B cell (primary cell): ENCODE measurements around the gene RBM26. TPM values are rescaled to one million over a fixed set of nuclear protein-coding genes. Genes with fewer than 3 reads are reported as not detected.

Experiments used
- ATAC-seq: fragments of 200-7000 bp; cut with Tn5 transposase; one replicate; pipeline ENCODE4 v1.10.0; 2021; ENCODE audit warnings: low read depth, mild to moderate bottlenecking, moderate number of reproducible peaks, moderate library complexity
- CTCF ChIA-PET: fragments of 350-600 bp; sonication (Branson Sonifier 250); formaldehyde crosslinking; loops from one replicate; lab custom pipeline; 2021; ENCODE audit warnings: antibody characterized with exemption, inconsistent platforms; lab: Charles Lee
- POLR2A ChIA-PET: fragments of 350-600 bp; sonication (Branson Sonifier 250); formaldehyde crosslinking; loops from one replicate; lab custom pipeline; 2021; ENCODE audit warnings: antibody characterized with exemption; lab: Charles Lee
- DNase-seq: peaks from one replicate; pipeline ENCODE4 v3.0.0; 2013
- H2AFZ ChIP-seq: 2 replicates; pipeline ENCODE4 v1.6.1; 2012; ENCODE audit warnings: mild to moderate bottlenecking, low read depth, low read length; ENCODE audit not compliant: insufficient read depth, poor library complexity, severe bottlenecking
- H3K27ac ChIP-seq, 2 donors: 1 replicate in 1 of 2; 2 replicates in 1 of 2; pipeline ENCODE4 v1.5.1; 2012 to 2013; ENCODE audit warnings: low read length in 2 of 2, mild to moderate bottlenecking in 2 of 2, moderate library complexity in 1 of 2
- H3K27me3 ChIP-seq, 4 experiments: fragments of 200-600 bp in 1 of 4; sonication (generic) in 1 of 4; replicated peaks in 1 of 4; 1 replicate in 2 of 4; 2 replicates in 2 of 4; pipeline versions ENCODE4 v1.6.1 to v1.7.0; 2013 to 2016; ENCODE audit warnings: low read length in 3 of 4, mild to moderate bottlenecking in 2 of 4, mixed read lengths in 1 of 4, moderate library complexity in 1 of 4; ENCODE audit not compliant: insufficient read depth in 4 of 4, control insufficient read depth in 3 of 4; ENCODE audit errors: control extremely low read depth in 1 of 4
- H3K36me3 ChIP-seq, 2 experiments: replicated peaks in 1 of 2; 1 replicate in 1 of 2; 2 replicates in 1 of 2; pipeline versions ENCODE4 v1.6.1 to v1.7.1; 2013; ENCODE audit warnings: low read length in 1 of 2; ENCODE audit not compliant: insufficient read depth in 2 of 2, control insufficient read depth in 1 of 2; ENCODE audit errors: control extremely low read depth in 1 of 2, extremely low read depth in 1 of 2
- H3K4me1 ChIP-seq, 2 donors: fragments of 200-600 bp in 1 of 2; sonication (generic) in 1 of 2; 1 replicate in 1 of 2; 2 replicates in 1 of 2; pipeline versions ENCODE4 v1.5.1 to v1.6.1; 2013 to 2017; ENCODE audit warnings: low read length in 2 of 2; ENCODE audit not compliant: control insufficient read depth in 2 of 2, insufficient read depth in 2 of 2
- H3K4me2 ChIP-seq: replicated peaks from 2 replicates; pipeline ENCODE3; 2012; ENCODE audit warnings: mild to moderate bottlenecking, low read depth, low read length; ENCODE audit not compliant: poor library complexity, severe bottlenecking
- H3K4me3 ChIP-seq, 5 experiments: fragments of 200-600 bp in 1 of 5; sonication (generic) in 1 of 5; 1 replicate in 3 of 5; 2 replicates in 2 of 5; pipeline versions ENCODE4 v1.5.1 to v1.7.0; 2011 to 2016; ENCODE audit warnings: low read length in 4 of 5, mild to moderate bottlenecking in 4 of 5, low read depth in 2 of 5, control low read depth in 1 of 5, moderate library complexity in 1 of 5; ENCODE audit not compliant: insufficient read depth in 1 of 5; ENCODE audit errors: control extremely low read depth in 1 of 5, extremely low read depth in 1 of 5
- H3K79me2 ChIP-seq: fragments of 200-600 bp; sonication (generic); one replicate; pipeline ENCODE4 v1.6.0; 2016; ENCODE audit warnings: low read length; ENCODE audit not compliant: control insufficient read depth, insufficient read depth
- H3K9ac ChIP-seq: fragments of 200-600 bp; sonication (generic); 2 replicates; pipeline ENCODE4 v1.6.1; 2017; ENCODE audit warnings: mild to moderate bottlenecking, low read length, moderate library complexity
- H3K9me3 ChIP-seq, 3 donors: one replicate each; pipeline versions ENCODE4 v1.6.1 to v1.7.1; 2013; ENCODE audit warnings: low read length in 2 of 3; ENCODE audit not compliant: control insufficient read depth in 2 of 3, insufficient read depth in 1 of 3; ENCODE audit errors: control extremely low read depth in 1 of 3
- H4K20me1 ChIP-seq: 2 replicates; pipeline ENCODE4 v1.6.0; 2012; ENCODE audit warnings: mild to moderate bottlenecking, low read length; ENCODE audit not compliant: insufficient read depth, control insufficient read depth, poor library complexity, severe bottlenecking
- H3K27ac Mint-ChIP-seq: one replicate; pipeline ENCODE4 v1.8.0; 2021; ENCODE audit warnings: mixed read lengths
- H3K27me3 Mint-ChIP-seq: one replicate; pipeline ENCODE4 v1.8.0; 2021; ENCODE audit warnings: mixed read lengths
- H3K4me1 Mint-ChIP-seq: one replicate; pipeline ENCODE4 v1.8.0; 2021; ENCODE audit warnings: mixed read lengths
- H3K4me3 Mint-ChIP-seq: one replicate; pipeline ENCODE4 v1.8.0; 2021; ENCODE audit warnings: mixed read lengths
- H3K9me3 Mint-ChIP-seq: one replicate; pipeline ENCODE4 v1.8.0; 2022; ENCODE audit warnings: mixed read lengths; ENCODE audit not compliant: insufficient read depth
- CTCF ChIP-seq: fragments of 200-600 bp; IDR thresholded peaks from one replicate; pipeline ENCODE4 v1.8.0; 2022; ENCODE audit warnings: antibody characterized with exemption, mild to moderate bottlenecking
- EZH2 ChIP-seq: IDR thresholded peaks from 2 replicates; pipeline ENCODE4 v1.6.1; 2012; ENCODE audit warnings: borderline replicate concordance, low read depth, mild to moderate bottlenecking, moderate library complexity, low read length; ENCODE audit not compliant: insufficient read depth, poor library complexity, severe bottlenecking
- WGBS: methylation state at CpG from one replicate; pipeline ENCODE4 v1.1.5; 2013; ENCODE audit warnings: missing lambda C conversion rate; ENCODE audit not compliant: insufficient coverage; 5-methylcytosine and 5-hydroxymethylcytosine counted together
- intact Hi-C: fragments of 100-400 bp; cut with micrococcal nuclease; formaldehyde crosslinking; loops from one replicate; pipeline ENCODE4 v1.10.0; 2022
- polyA plus RNA-seq: library from polyadenylated mRNA; depleted of rRNA; stranded (reverse); fragments of >200 nt; gene quantifications from 2 replicates; pipeline ENCODE4 v1.2.3, GENCODE V29; 2012
- total RNA-seq, 2 donors: library from RNA; stranded (reverse); fragments of 120-200 nt in 1 of 2; gene quantifications; 1 replicate in 1 of 2; 2 replicates in 1 of 2; pipeline versions ENCODE4 v1.2.3 to v1.2.4, GENCODE V29; 2013 to 2022

Gene RBM26
- total and polyA plus RNA-seq, 2 donors (not counting 1 experiment from before 2014, with no cell fraction given): 34.5 to 159 TPM

GRCh38 chr13:79406597-79406908, 498 bp upstream of the RBM26 start:
- Mint-ChIP-seq H3K4me1 (peaks cover 21% of the 10 kb centered on the region), H3K9me3 (no peaks in the 10 kb centered on the region), H3K27ac (peak overlapping the region; percentile 98), H3K4me3 (no peak overlapping the region), H3K27me3 (no peaks in the 10 kb centered on the region)
- no peaks in the 10 kb centered on the region for H4K20me1 ChIP-seq
- peaks cover 61% of the 10 kb centered on the region for H3K79me2 ChIP-seq
- peak overlapping the region; percentile 96 for H2AFZ ChIP-seq
- peak overlapping the region; percentile 89 for H3K9ac ChIP-seq
- peaks cover 28 to 43% of the 10 kb centered on the region in 2 donors for H3K4me1 ChIP-seq
- H3K4me3 ChIP-seq: peak overlapping the region; percentile 69 to 95 (median 87)
- DNase-seq (no peak), ATAC-seq (no peak)
- POLR2A ChIA-PET: interaction anchor here (0.8 to 3.7 kb wide), 3 partner anchors 13 to 75 kb away, joined by 3 to 16 read pairs (median 3); partner anchors contain the start of gene NDFIP2
- no peaks in the 10 kb centered on the region for H3K27me3 ChIP-seq
- TF ChIP-seq EZH2: no peak
- TF ChIP-seq CTCF: no peak
- H3K4me2 ChIP-seq: peak overlapping the region; percentile 86
- peaks cover 0 to 3% of the 10 kb centered on the region in 2 experiments for H3K36me3 ChIP-seq
- 0% methylated on average over 1 of the region's 4 CpGs for WGBS
- CTCF ChIA-PET: interaction anchor here (0.9 to 3.6 kb wide), 3 partner anchors 13 to 135 kb away, joined by 3 to 24 read pairs (median 12); no protein-coding TSS in a partner anchor
- no peaks in the 10 kb centered on the region for H3K9me3 ChIP-seq
- peak overlapping the region; percentile 94 to 95 for H3K27ac ChIP-seq
- intact Hi-C loops: loop anchor here (1.0 to 5.0 kb wide), 4 partner anchors 12 to 1709 kb away; partner anchors contain the start of genes SLAIN1 and SPRY2

- peak overlapping the region; percentile 96 for H2AFZ ChIP-seq
- no peak for ATAC-seq
- H3K4me1 ChIP-seq: peaks cover 32 to 51% of the 10 kb centered on the region in 2 donors
- H3K4me2 ChIP-seq: peak overlapping the region; percentile 86
- Mint-ChIP-seq H3K27ac (no peak overlapping the region), H3K27me3 (no peaks in the 10 kb centered on the region), H3K4me1 (peaks cover 30% of the 10 kb centered on the region), H3K4me3 (no peak overlapping the region), H3K9me3 (no peaks in the 10 kb centered on the region)
- peaks cover 0 to 5% of the 10 kb centered on the region in 2 experiments for H3K36me3 ChIP-seq
- H4K20me1 ChIP-seq: no peaks in the 10 kb centered on the region
- ChIA-PET POLR2A (interaction anchor here (1.0 to 3.7 kb wide), 3 partner anchors 12 to 76 kb away, joined by 3 to 16 read pairs (median 5); partner anchors contain the start of gene NDFIP2), CTCF (interaction anchor here (0.9 to 3.6 kb wide), 5 partner anchors 12 to 136 kb away, joined by 3 to 24 read pairs (median 5); no protein-coding TSS in a partner anchor)
- H3K79me2 ChIP-seq: peaks cover 72% of the 10 kb centered on the region
- 0% methylated on average over 19 of the region's 19 CpGs for WGBS
- H3K27ac ChIP-seq: peak overlapping the region; percentile 94 to 95
- H3K4me3 ChIP-seq: peak overlapping the region; percentile 69 to 95 (median 87)
- no peak for DNase-seq
- intact Hi-C loops: loop anchor here (5.0 kb wide), 2 partner anchors 937 to 1708 kb away; partner anchors contain the start of genes SLAIN1 and SPRY2
- TF ChIP-seq CTCF (no peak), EZH2 (no peak)
- H3K27me3 ChIP-seq: no peaks in the 10 kb centered on the region
- no peaks in the 10 kb centered on the region for H3K9me3 ChIP-seq
- peak overlapping the region; percentile 89 for H3K9ac ChIP-seq
Observed at GRCh38 chr13:79405501-79405830, 589 bp downstream of the RBM26 start.
